ENCODE results near the gene STK4. TPM values are rescaled to one million over a fixed set of nuclear protein-coding genes. Genes with fewer than 3 reads are reported as not detected.

STK4 gene
- total RNA-seq, 1 experiment from 2014 or later: 43.0 TPM

DNA sequence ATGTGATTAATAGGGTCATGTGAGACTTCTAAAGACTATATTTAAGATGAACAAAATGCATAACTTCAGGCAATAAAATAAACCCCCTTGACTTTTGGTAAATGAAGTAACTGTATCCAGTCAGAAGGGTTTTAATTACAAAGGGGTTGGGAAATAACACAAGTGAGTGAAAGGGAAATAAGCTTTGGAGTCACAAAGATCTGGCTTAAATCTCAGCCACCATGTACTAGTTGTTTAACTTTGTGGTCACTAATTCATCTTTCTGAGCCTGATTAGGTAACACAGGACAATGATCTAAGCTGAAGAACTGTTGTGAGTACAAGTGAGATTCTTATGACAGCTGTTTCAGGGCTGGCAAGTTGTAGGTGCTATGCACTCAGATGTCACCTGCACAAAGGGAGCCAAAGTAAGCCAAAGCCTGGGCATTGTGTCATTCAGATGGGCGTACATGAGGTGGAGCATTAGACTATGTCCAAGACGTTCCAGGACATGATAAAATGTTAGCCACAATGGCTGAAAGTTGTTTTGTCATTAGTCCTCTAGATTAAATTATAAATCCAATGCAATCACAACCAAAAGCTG is 19.9 kb upstream of the STK4 start:
- H2BK12ac ChIP-seq (ENCODE audit: insufficient read length, low read depth, low read length): no peak overlapping the region
- no peak overlapping the region for H3K18ac ChIP-seq (ENCODE audit: insufficient read length, low read depth, low read length)
- H3K27me3 ChIP-seq (ENCODE audit: insufficient read depth, low read length): no peaks in the 10 kb centered on the region
- no peak overlapping the region for H4K91ac ChIP-seq (ENCODE audit: insufficient read length, low read depth, low read length)
- no peak overlapping the region for H3K4me2 ChIP-seq (ENCODE audit: insufficient read depth, insufficient read length, low read length)
- no peaks in the 10 kb centered on the region for H3K4me1 Mint-ChIP-seq
- WGBS (ENCODE audit: extremely low coverage, insufficient read length, low lambda C conversion rate): no CpG with 5 or more reads among the region's 2 CpGs
- no peaks in the 10 kb centered on the region for H3K79me1 ChIP-seq (ENCODE audit: insufficient read depth, low read depth, low read length, poor library complexity, severe bottlenecking)
- no peak overlapping the region for H3T11ph ChIP-seq (ENCODE audit: low read length)
- H3K14ac ChIP-seq (ENCODE audit: insufficient read depth, low read length): no peak overlapping the region
- no peaks in the 10 kb centered on the region for H3K9me3 ChIP-seq (ENCODE audit: control insufficient read depth, low read depth, low read length)
- H3K23ac ChIP-seq (ENCODE audit: insufficient read length, low read depth, low read length): no peak overlapping the region
- H3K27me3 Mint-ChIP-seq (ENCODE audit: low read depth): no peaks in the 10 kb centered on the region
- no peaks in the 10 kb centered on the region for H3K79me2 ChIP-seq (ENCODE audit: insufficient read depth, low read length)
- no peak overlapping the region for H2BK120ac ChIP-seq (ENCODE audit: low read depth, low read length, poor library complexity, severe bottlenecking)
- H2BK15ac ChIP-seq (ENCODE audit: low read depth, low read length): no peak overlapping the region
- TF ChIP-seq, protein P1, sequence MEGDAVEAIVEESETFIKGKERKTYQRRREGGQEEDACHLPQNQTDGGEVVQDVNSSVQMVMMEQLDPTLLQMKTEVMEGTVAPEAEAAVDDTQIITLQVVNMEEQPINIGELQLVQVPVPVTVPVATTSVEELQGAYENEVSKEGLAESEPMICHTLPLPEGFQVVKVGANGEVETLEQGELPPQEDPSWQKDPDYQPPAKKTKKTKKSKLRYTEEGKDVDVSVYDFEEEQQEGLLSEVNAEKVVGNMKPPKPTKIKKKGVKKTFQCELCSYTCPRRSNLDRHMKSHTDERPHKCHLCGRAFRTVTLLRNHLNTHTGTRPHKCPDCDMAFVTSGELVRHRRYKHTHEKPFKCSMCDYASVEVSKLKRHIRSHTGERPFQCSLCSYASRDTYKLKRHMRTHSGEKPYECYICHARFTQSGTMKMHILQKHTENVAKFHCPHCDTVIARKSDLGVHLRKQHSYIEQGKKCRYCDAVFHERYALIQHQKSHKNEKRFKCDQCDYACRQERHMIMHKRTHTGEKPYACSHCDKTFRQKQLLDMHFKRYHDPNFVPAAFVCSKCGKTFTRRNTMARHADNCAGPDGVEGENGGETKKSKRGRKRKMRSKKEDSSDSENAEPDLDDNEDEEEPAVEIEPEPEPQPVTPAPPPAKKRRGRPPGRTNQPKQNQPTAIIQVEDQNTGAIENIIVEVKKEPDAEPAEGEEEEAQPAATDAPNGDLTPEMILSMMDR (conservative IDR thresholded peaks at IDR 0.05): no peak
- no peak overlapping the region for H2BK5ac ChIP-seq (ENCODE audit: insufficient read length, low read length)
- H3K9me3 Mint-ChIP-seq: no peaks in the 10 kb centered on the region
- H4K8ac ChIP-seq (replicated peaks; ENCODE audit: insufficient read length, low read depth, low read length): no peak overlapping the region
- no peak overlapping the region for H4K5ac ChIP-seq (ENCODE audit: insufficient read length, low read depth, low read length)
- H3K27ac Mint-ChIP-seq: no peak overlapping the region
- H3K4me1 ChIP-seq (ENCODE audit: insufficient read depth, low read length): no peaks in the 10 kb centered on the region
- no peak overlapping the region for H3K9ac ChIP-seq (ENCODE audit: extremely low read depth, insufficient read length, low read length)
- H4K20me1 ChIP-seq (ENCODE audit: control insufficient read depth, insufficient read depth, insufficient read length): no peaks in the 10 kb centered on the region
- no peak overlapping the region for H3K4ac ChIP-seq (ENCODE audit: low read depth, low read length)
- no peak overlapping the region for H3K4me3 Mint-ChIP-seq
- H3K56ac ChIP-seq (ENCODE audit: insufficient read length, low read depth, low read length): no peak overlapping the region
- no peak overlapping the region for H2AK5ac ChIP-seq (ENCODE audit: insufficient read length, low read length)
- H2AFZ ChIP-seq (ENCODE audit: low read length): no peak overlapping the region
- H3K36me3 Mint-ChIP-seq (ENCODE audit: insufficient read depth in 1 of 3, low read depth in 3 of 3): peaks cover 18 to 90% (median 54%) of the 10 kb centered on the region in 3 experiments; a peak in 6 of 7 replicates
- H2BK20ac ChIP-seq (ENCODE audit: low read depth, low read length, poor library complexity, severe bottlenecking): no peak overlapping the region
- H3K27ac ChIP-seq (ENCODE audit: insufficient read length, low read depth, low read length): no peak overlapping the region
- no peak for DNase-seq
- H3K23me2 ChIP-seq (ENCODE audit: insufficient read length, low read depth, low read length, poor library complexity, severe bottlenecking): no peaks in the 10 kb centered on the region

Measured in H9 (cell line).